Measurements from ENCODE around the gene LPP. TPM values are rescaled to one million over a fixed set of nuclear protein-coding genes. Genes with fewer than 3 reads are reported as not detected.

The LPP gene
- total and polyA plus RNA-seq, 9 donors = 15.9 to 280 (median 134) TPM

GRCh38 chr3:188309437-188310269 is 155.7 kb downstream of the LPP start:
- no peak overlapping the region for H3K27ac ChIP-seq
- no peaks in the 10 kb centered on the region for H3K27me3 ChIP-seq
- no peaks in the 10 kb centered on the region for H3K36me3 ChIP-seq
- DNase-seq = no peak
- TF ChIP-seq EP300 (IDR thresholded peaks at IDR 0.05) = no peak
- TF ChIP-seq POLR2A (IDR thresholded peaks at IDR 0.05) = no peak
- no peak for TF ChIP-seq CTCF (IDR thresholded peaks at IDR 0.05)
- no peaks in the 10 kb centered on the region for H3K9me3 ChIP-seq
- WGBS, 3 donors = 66 to 79% (median 77%) methylated on average over 6 of the region's 6 CpGs
- H3K4me1 ChIP-seq (ENCODE audit: insufficient read depth) = peaks cover 10% of the 10 kb centered on the region
- H3K4me3 ChIP-seq = no peak overlapping the region
- intact Hi-C loops (cut with DNase I) = no loop called here

- Histone ChIP-seq H3K9me3 (no peaks in the 10 kb centered on the region), H3K36me3 (no peaks in the 10 kb centered on the region), H3K4me1 (ENCODE audit: insufficient read depth) (peaks cover 10% of the 10 kb centered on the region), H3K4me3 (no peak overlapping the region), H3K27me3 (no peaks in the 10 kb centered on the region), H3K27ac (no peak overlapping the region)
- no peak for DNase-seq
- TF ChIP-seq POLR2A (IDR thresholded peaks at IDR 0.05) (no peak), CTCF (IDR thresholded peaks at IDR 0.05) (no peak), EP300 (IDR thresholded peaks at IDR 0.05) (no peak)
- intact Hi-C loops (cut with DNase I) = no loop called here
- 94 to 100% (median 96%) methylated on average over 2 of the region's 2 CpGs for whole genome bisulfite sequencing, 3 donors
These were observed 156.3 kb downstream of the LPP start for GRCh38 chr3:188310270-188310710.

- Histone ChIP-seq H3K36me3 (no peaks in the 10 kb centered on the region), H3K4me3 (no peak overlapping the region), H3K27ac (no peak overlapping the region), H3K9me3 (no peaks in the 10 kb centered on the region), H3K4me1 (ENCODE audit: insufficient read depth) (peaks cover 6% of the 10 kb centered on the region), H3K27me3 (no peaks in the 10 kb centered on the region)
- no peak for DNase-seq
- intact Hi-C loops (cut with DNase I) = no loop called here
- no peak for TF ChIP-seq POLR2A (IDR thresholded peaks at IDR 0.05)
- no peak for TF ChIP-seq EP300 (IDR thresholded peaks at IDR 0.05)
- TF ChIP-seq CTCF (IDR thresholded peaks at IDR 0.05) = no peak
- 66 to 79% (median 74%) methylated on average over 2 of the region's 2 CpGs for WGBS, 3 donors
These were observed 161.6 kb downstream of the LPP start for GRCh38 chr3:188315553-188315952.

- intact Hi-C loops (cut with DNase I) = no loop called here
- TF ChIP-seq EP300 (IDR thresholded peaks at IDR 0.05) (no peak), POLR2A (IDR thresholded peaks at IDR 0.05) (no peak), CTCF (IDR thresholded peaks at IDR 0.05) (no peak)
- H3K27me3 ChIP-seq = no peaks in the 10 kb centered on the region
- no peak overlapping the region for H3K27ac ChIP-seq
- peaks cover 8% of the 10 kb centered on the region for H3K4me1 ChIP-seq (ENCODE audit: insufficient read depth)
- H3K4me3 ChIP-seq = no peak overlapping the region
- no peaks in the 10 kb centered on the region for H3K36me3 ChIP-seq
- peak in 2 of 5 donors; percentile 14 to 52 for DNase-seq
- 78 to 84% (median 80%) methylated on average over 6 of the region's 6 CpGs for WGBS, 3 donors
- H3K9me3 ChIP-seq = no peaks in the 10 kb centered on the region
These were observed 162.2 kb downstream of the LPP start for GRCh38 chr3:188316021-188316722.

All from ovary (tissue), 9 donors.